Osteocyte (in vitro differentiated cells): Measurements from ENCODE around the gene RAB27A. TPM values are rescaled to one million over a fixed set of nuclear protein-coding genes. Genes with fewer than 3 reads are reported as not detected.

Experiments used
- DNase-seq: peaks from one replicate; pipeline ENCODE4 v3.0.0; 2021; ENCODE audit warnings: mixed read lengths; ENCODE audit not compliant: unreplicated experiment; ENCODE audit errors: extremely low spot score
- H3K27ac Mint-ChIP-seq: one replicate; pipeline ENCODE4 v1.8.0; 2021; ENCODE audit warnings: mild to moderate bottlenecking, mixed read lengths; ENCODE audit not compliant: unreplicated experiment
- H3K27me3 Mint-ChIP-seq: one replicate; pipeline ENCODE4 v1.8.0; 2021; ENCODE audit warnings: mixed read lengths; ENCODE audit not compliant: unreplicated experiment
- H3K36me3 Mint-ChIP-seq: one replicate; pipeline ENCODE4 v1.8.0; 2021; ENCODE audit warnings: mixed read lengths; ENCODE audit not compliant: unreplicated experiment
- H3K4me1 Mint-ChIP-seq: one replicate; pipeline ENCODE4 v1.8.0; 2021; ENCODE audit warnings: mixed read lengths; ENCODE audit not compliant: unreplicated experiment
- H3K4me3 Mint-ChIP-seq: one replicate; pipeline ENCODE4 v1.8.0; 2021; ENCODE audit warnings: mild to moderate bottlenecking, moderate library complexity, mixed read lengths; ENCODE audit not compliant: unreplicated experiment
- H3K9me3 Mint-ChIP-seq: one replicate; pipeline ENCODE4 v1.8.0; 2021; ENCODE audit warnings: mixed read lengths; ENCODE audit not compliant: unreplicated experiment
- CTCF ChIP-seq: fragments of 200-600 bp; sonication (generic); IDR thresholded peaks from 2 replicates; pipeline ENCODE4 v1.5.0; 2021; ENCODE audit warnings: antibody characterized with exemption, mild to moderate bottlenecking, moderate library complexity
- total RNA-seq: library from RNA; stranded (reverse); gene quantifications from 2 replicates; pipeline ENCODE4 v1.2.1, GENCODE V29; 2021

The RAB27A gene
- total RNA-seq, 1 donor from 2014 or later, result 12.4 TPM

GRCh38 chr15:55279746-55280351 lies 9.8 kb downstream of the RAB27A start:
- peaks cover 15% of the 10 kb centered on the region for H3K4me1 Mint-ChIP-seq
- H3K9me3 Mint-ChIP-seq, result no peaks in the 10 kb centered on the region
- H3K4me3 Mint-ChIP-seq, result no peak overlapping the region
- no peak for TF ChIP-seq CTCF
- no peaks in the 10 kb centered on the region for H3K27me3 Mint-ChIP-seq
- no peak overlapping the region for H3K27ac Mint-ChIP-seq
- no peak for DNase-seq
- no peaks in the 10 kb centered on the region for H3K36me3 Mint-ChIP-seq

- no peak for TF ChIP-seq CTCF
- no peaks in the 10 kb centered on the region for H3K27me3 Mint-ChIP-seq
- DNase-seq, result no peak
- H3K36me3 Mint-ChIP-seq, result no peaks in the 10 kb centered on the region
- H3K27ac Mint-ChIP-seq, result no peak overlapping the region
- H3K4me3 Mint-ChIP-seq, result no peak overlapping the region
- no peaks in the 10 kb centered on the region for H3K9me3 Mint-ChIP-seq
- peaks cover 15% of the 10 kb centered on the region for H3K4me1 Mint-ChIP-seq
Measured at GRCh38 chr15:55279100-55279745, 10.4 kb downstream of the RAB27A start.

GRCh38 chr15:55277715-55278114 lies 11.9 kb downstream of the RAB27A start:
- Mint-ChIP-seq H3K4me3 (no peak overlapping the region), H3K4me1 (peaks cover 15% of the 10 kb centered on the region), H3K27me3 (no peaks in the 10 kb centered on the region), H3K27ac (no peak overlapping the region), H3K36me3 (peaks cover 3% of the 10 kb centered on the region), H3K9me3 (no peaks in the 10 kb centered on the region)
- no peak for DNase-seq
- no peak for TF ChIP-seq CTCF

- TF ChIP-seq CTCF, result no peak
- Mint-ChIP-seq H3K27ac (no peak overlapping the region), H3K4me1 (peaks cover 9% of the 10 kb centered on the region), H3K9me3 (no peaks in the 10 kb centered on the region), H3K27me3 (no peaks in the 10 kb centered on the region), H3K36me3 (peaks cover 3% of the 10 kb centered on the region), H3K4me3 (no peak overlapping the region)
- DNase-seq, result no peak
Measured at GRCh38 chr15:55277116-55277564, 12.5 kb downstream of the RAB27A start.

GRCh38 chr15:55276324-55276723 lies 13.3 kb downstream of the RAB27A start:
- H3K4me1 Mint-ChIP-seq, result peaks cover 5% of the 10 kb centered on the region
- H3K9me3 Mint-ChIP-seq, result no peaks in the 10 kb centered on the region
- no peak for TF ChIP-seq CTCF
- H3K4me3 Mint-ChIP-seq, result no peak overlapping the region
- H3K27me3 Mint-ChIP-seq, result no peaks in the 10 kb centered on the region
- H3K27ac Mint-ChIP-seq, result no peak overlapping the region
- peaks cover 3% of the 10 kb centered on the region for H3K36me3 Mint-ChIP-seq
- no peak for DNase-seq
